A549 (cell line): ENCODE results near the gene KATNIP. TPM values are rescaled to one million over a fixed set of nuclear protein-coding genes. Genes with fewer than 3 reads are reported as not detected.

Experiments
- ATAC-seq, 2 experiments: fragments of 200-7000 bp in 1 of 2; fragments of >200 bp in 1 of 2; cut with Nextera tagmentation in 1 of 2; cut with Tn5 transposase in 1 of 2; 3 replicates each; pipeline versions ENCODE4 v1.8.0 to v1.9.1; 2018 to 2020; ENCODE audit warnings: mild to moderate bottlenecking in 1 of 2, moderate library complexity in 1 of 2
- CTCF ChIA-PET: fragments of 300-600 bp; sonication (Branson Sonifier 250); formaldehyde crosslinking; extraction: SDS; loops from one replicate; lab custom pipeline; 2021; ENCODE audit warnings: antibody characterized with exemption, inconsistent platforms; lab: Yijun Ruan, JAX
- POLR2A ChIA-PET: fragments of 350-600 bp; formaldehyde crosslinking; extraction: SDS; loops from one replicate; lab custom pipeline; 2021; ENCODE audit warnings: antibody characterized with exemption, inconsistent platforms; lab: Yijun Ruan, JAX
- DNase-seq, 2 experiments: peaks; one replicate each; pipeline versions ENCODE4 v3.0.0 to v3.0.0-alpha.2; 2011 to 2016; ENCODE audit warnings: low read depth in 1 of 2, low spot score in 1 of 2
- FAIRE-seq: peaks from 2 replicates; lab custom pipeline; 2011; peaks lifted over from hg19 to GRCh38; lab: Jason Lieb, UNC
- H3K27ac ChIP-seq, 2 experiments: fragments of >200 bp; sonication (Bioruptor Twin); formaldehyde crosslinking; 3 replicates each; pipeline ENCODE4 v1.5.1; 2016 to 2017
- H3K4me1 ChIP-seq: fragments of >200 bp; sonication (Bioruptor Twin); formaldehyde crosslinking; 3 replicates; pipeline ENCODE4 v1.6.1; 2016
- H3K4me2 ChIP-seq: fragments of >200 bp; sonication (Bioruptor Twin); formaldehyde crosslinking; 3 replicates; pipeline ENCODE4 v1.6.1; 2016
- H3K4me3 ChIP-seq: fragments of >200 bp; sonication (Bioruptor Twin); formaldehyde crosslinking; 3 replicates; pipeline ENCODE4 v1.5.1; 2016
- H3K9me3 ChIP-seq: fragments of >200 bp; sonication (Bioruptor Twin); formaldehyde crosslinking; 3 replicates; pipeline ENCODE4 v1.6.1; 2016
- CBX2 ChIP-seq: fragments of 200-600 bp; sonication (generic); IDR thresholded peaks from 2 replicates; pipeline ENCODE4 v1.6.1; 2016; ENCODE audit warnings: low read depth, mild to moderate bottlenecking, borderline replicate concordance
- CEBPB ChIP-seq, 2 experiments: fragments of >200 bp in 1 of 2; sonication (Bioruptor Twin) in 1 of 2; formaldehyde crosslinking in 1 of 2; IDR thresholded peaks; 2 replicates each; pipeline ENCODE4 v1.6.1; 2012 to 2016
- CHD4 ChIP-seq: fragments of 200-600 bp; sonication (generic); IDR thresholded peaks from 2 replicates; pipeline ENCODE4 v1.6.1; 2016; ENCODE audit warnings: antibody characterized with exemption, mild to moderate bottlenecking, borderline replicate concordance
- EHMT2 ChIP-seq: fragments of 200-600 bp; sonication (generic); IDR thresholded peaks from 2 replicates; pipeline ENCODE4 v1.6.1; 2016; ENCODE audit warnings: antibody characterized with exemption, low read depth, mild to moderate bottlenecking, moderate library complexity
- HDAC2 ChIP-seq: fragments of 200-600 bp; sonication (generic); IDR thresholded peaks from 2 replicates; pipeline ENCODE4 v1.6.1; 2016
- HOXA7 ChIP-seq: fragments of 250-450 bp; sonication (Bioruptor Pico); IDR thresholded peaks from 2 replicates; pipeline ENCODE4 v1.5.0; 2020; ENCODE audit warnings: mild to moderate bottlenecking, moderate library complexity
- HOXB5 ChIP-seq: fragments of 250-450 bp; sonication (Bioruptor Pico); IDR thresholded peaks from 2 replicates; pipeline ENCODE4 v1.5.0; 2020; ENCODE audit warnings: mild to moderate bottlenecking, moderate library complexity
- KDM1A ChIP-seq: fragments of 200-600 bp; sonication (generic); IDR thresholded peaks from 2 replicates; pipeline ENCODE4 v1.6.1; 2016; ENCODE audit warnings: low read depth, mild to moderate bottlenecking
- MAFK ChIP-seq: fragments of 450-650 bp; IDR thresholded peaks from 2 replicates; pipeline ENCODE4 v1.6.1; 2014; ENCODE audit not compliant: partially characterized antibody
- MAZ ChIP-seq: fragments of 150-350 bp; IDR thresholded peaks from 2 replicates; pipeline ENCODE4 v1.6.1; 2014; ENCODE audit warnings: antibody characterized with exemption, low read depth, low read length, borderline replicate concordance
- MYC ChIP-seq: IDR thresholded peaks from 2 replicates; pipeline ENCODE4 v1.6.1; 2012; ENCODE audit warnings: mild to moderate bottlenecking, inconsistent platforms, low read length, improper control_type of control experiment, borderline replicate concordance
- NR3C1 ChIP-seq: fragments of >200 bp; sonication (Bioruptor Twin); formaldehyde crosslinking; IDR thresholded peaks from 3 replicates; pipeline ENCODE4 v1.6.1; 2017
- POLR2AphosphoS2 ChIP-seq: conservative IDR thresholded peaks from 2 replicates; pipeline ENCODE4 v1.6.1; 2012; ENCODE audit warnings: low read length, improper control_type of control experiment, inconsistent platforms
- RCOR1 ChIP-seq: fragments of 150-350 bp; IDR thresholded peaks from 2 replicates; pipeline ENCODE4 v1.6.1; 2014; ENCODE audit warnings: antibody characterized with exemption, low read length, low read depth
- TP53 ChIP-seq: fragments of 250-450 bp; sonication (Bioruptor Pico); IDR thresholded peaks from 2 replicates; pipeline ENCODE4 v1.5.0; 2021; ENCODE audit warnings: mild to moderate bottlenecking, moderate library complexity
- ZC3H11A ChIP-seq: fragments of 450-650 bp; IDR thresholded peaks from 2 replicates; pipeline ENCODE4 v1.6.1; 2014; ENCODE audit warnings: antibody characterized with exemption, mild to moderate bottlenecking
- WGBS: methylation state at CpG from one replicate; pipeline ENCODE4 v1.1.6; 2017; ENCODE audit errors: missing lambda C conversion rate; 5-methylcytosine and 5-hydroxymethylcytosine counted together
- polyA plus RNA-seq, 4 experiments: library from polyadenylated mRNA; depleted of rRNA in 3 of 4; stranded (reverse); fragments of >200 nt; fragmentation: RNase III in 1 of 4; extraction: RNeasy Plus Mini Kit Qiagen cat#74134 plus additional on column Dnase treatment in 1 of 4; gene quantifications; 2 replicates in 3 of 4; 3 replicates in 1 of 4; pipeline ENCODE4 v1.2.3, GENCODE V29; 2011 to 2017
- TF ChIP-seq, protein P1 (sequence below): IDR thresholded peaks from 2 replicates; pipeline ENCODE4 v1.6.1; 2012; ENCODE audit warnings: low read depth, borderline replicate concordance
- TF ChIP-seq, protein P2 (sequence below): IDR thresholded peaks from 2 replicates; pipeline ENCODE4 v1.6.1; 2012
- TF ChIP-seq, protein P3 (sequence below): fragments of 200-600 bp; sonication (generic); IDR thresholded peaks from 2 replicates; pipeline ENCODE4 v1.6.1; 2016; ENCODE audit warnings: antibody characterized with exemption, mild to moderate bottlenecking, moderate library complexity
- TF ChIP-seq, protein P4 (sequence below): IDR thresholded peaks from 2 replicates; pipeline ENCODE4 v1.6.1; 2012

Gene KATNIP
- polyA plus RNA-seq, 2 of the 4 experiments (the other 2 are of a cell fraction), result 12.8 to 27.1 TPM

DNA sequence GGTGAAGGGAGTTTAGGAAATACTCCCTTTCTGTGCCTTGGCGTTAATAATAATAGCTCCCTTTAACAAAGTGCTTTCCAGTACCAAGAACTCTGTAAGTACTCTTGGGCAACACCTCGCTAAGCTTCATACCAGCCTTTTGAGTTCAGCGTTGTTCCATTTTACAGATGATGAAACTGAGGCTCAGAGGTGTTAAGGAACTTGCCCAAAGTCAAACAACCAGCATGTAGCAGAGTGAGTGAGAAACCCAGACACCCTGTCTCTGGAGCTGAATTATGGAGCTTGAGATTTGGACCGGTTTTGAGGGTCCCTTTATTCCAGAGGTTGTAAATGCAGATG is 607 bp downstream of the KATNIP start:
- TF ChIP-seq HOXB5 (CRISPR knock-in tag) (no peak), POLR2AphosphoS2 (no peak), CHD4 (0 out of 2 replicates have a peak, but pooled peaks have one; percentile 52), EHMT2 (no peak), TP53 (CRISPR knock-in tag) (no peak), CEBPB (IDR thresholded peaks at IDR 0.05) (no peak), RCOR1 (peak; percentile 56; the same call in 1 of the 2 replicates), MAZ (no peak), MYC (no peak), HDAC2 (peak; percentile 89), KDM1A (peak; percentile 96)
- H3K4me1 ChIP-seq, result peaks cover 31% of the 10 kb centered on the region
- ChIA-PET POLR2A (interaction anchor here (0.6 to 1.4 kb wide), 6 partner anchors 20 to 347 kb away, joined by 3 to 6 read pairs (median 4); partner anchors contain the start of gene KDM8), CTCF (interaction anchor here (0.7 to 1.5 kb wide), 3 partner anchors 10 to 520 kb away, joined by 3 to 6 read pairs (median 3); no protein-coding TSS in a partner anchor)
- DNase-seq, result peak in 1 of 2 experiments; percentile 7
- ATAC-seq, result no peak
- peak overlapping the region; percentile 77 to 87 for H3K27ac ChIP-seq
- no peaks in the 10 kb centered on the region for H3K9me3 ChIP-seq
- H3K4me3 ChIP-seq, result peak overlapping the region; percentile 81
- no peak for FAIRE-seq
- peak overlapping the region; percentile 95 for H3K4me2 ChIP-seq
- WGBS, result 20% methylated on average over 4 of the region's 4 CpGs

DNA sequence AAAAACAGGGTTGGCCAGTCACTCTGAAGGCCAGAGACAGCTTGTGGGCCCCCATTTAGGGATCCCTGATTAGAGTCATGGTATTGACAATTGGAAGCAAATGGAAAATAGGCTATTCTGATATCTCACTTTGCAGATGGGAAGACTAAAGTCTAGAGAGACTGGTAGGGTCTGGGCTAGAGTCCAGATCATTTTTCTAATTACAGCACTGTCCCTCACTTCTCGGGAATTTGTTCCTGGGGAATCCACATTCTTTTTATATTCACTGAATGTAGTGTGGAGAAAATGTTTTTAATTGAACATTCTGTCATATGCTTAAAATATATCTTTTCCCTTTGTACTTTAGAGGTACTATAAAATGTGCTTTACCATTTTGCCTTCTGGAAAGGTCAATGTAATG is 1.1 kb downstream of the KATNIP start:
- H3K27ac ChIP-seq, result peak overlapping the region in 1 of 2 experiments; percentile 87; a peak in 2 of 6 replicates
- TF ChIP-seq HOXA7 (CRISPR knock-in tag) (no peak), RCOR1 (no peak), ZC3H11A (no peak), NR3C1 (no peak), CBX2 (no peak), MAFK (no peak)
- TF ChIP-seq, protein P1, sequence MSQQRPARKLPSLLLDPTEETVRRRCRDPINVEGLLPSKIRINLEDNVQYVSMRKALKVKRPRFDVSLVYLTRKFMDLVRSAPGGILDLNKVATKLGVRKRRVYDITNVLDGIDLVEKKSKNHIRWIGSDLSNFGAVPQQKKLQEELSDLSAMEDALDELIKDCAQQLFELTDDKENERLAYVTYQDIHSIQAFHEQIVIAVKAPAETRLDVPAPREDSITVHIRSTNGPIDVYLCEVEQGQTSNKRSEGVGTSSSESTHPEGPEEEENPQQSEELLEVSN, result no peak
- TF ChIP-seq, protein P2, sequence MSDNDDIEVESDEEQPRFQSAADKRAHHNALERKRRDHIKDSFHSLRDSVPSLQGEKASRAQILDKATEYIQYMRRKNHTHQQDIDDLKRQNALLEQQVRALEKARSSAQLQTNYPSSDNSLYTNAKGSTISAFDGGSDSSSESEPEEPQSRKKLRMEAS, result no peak
- TF ChIP-seq, protein P3, sequence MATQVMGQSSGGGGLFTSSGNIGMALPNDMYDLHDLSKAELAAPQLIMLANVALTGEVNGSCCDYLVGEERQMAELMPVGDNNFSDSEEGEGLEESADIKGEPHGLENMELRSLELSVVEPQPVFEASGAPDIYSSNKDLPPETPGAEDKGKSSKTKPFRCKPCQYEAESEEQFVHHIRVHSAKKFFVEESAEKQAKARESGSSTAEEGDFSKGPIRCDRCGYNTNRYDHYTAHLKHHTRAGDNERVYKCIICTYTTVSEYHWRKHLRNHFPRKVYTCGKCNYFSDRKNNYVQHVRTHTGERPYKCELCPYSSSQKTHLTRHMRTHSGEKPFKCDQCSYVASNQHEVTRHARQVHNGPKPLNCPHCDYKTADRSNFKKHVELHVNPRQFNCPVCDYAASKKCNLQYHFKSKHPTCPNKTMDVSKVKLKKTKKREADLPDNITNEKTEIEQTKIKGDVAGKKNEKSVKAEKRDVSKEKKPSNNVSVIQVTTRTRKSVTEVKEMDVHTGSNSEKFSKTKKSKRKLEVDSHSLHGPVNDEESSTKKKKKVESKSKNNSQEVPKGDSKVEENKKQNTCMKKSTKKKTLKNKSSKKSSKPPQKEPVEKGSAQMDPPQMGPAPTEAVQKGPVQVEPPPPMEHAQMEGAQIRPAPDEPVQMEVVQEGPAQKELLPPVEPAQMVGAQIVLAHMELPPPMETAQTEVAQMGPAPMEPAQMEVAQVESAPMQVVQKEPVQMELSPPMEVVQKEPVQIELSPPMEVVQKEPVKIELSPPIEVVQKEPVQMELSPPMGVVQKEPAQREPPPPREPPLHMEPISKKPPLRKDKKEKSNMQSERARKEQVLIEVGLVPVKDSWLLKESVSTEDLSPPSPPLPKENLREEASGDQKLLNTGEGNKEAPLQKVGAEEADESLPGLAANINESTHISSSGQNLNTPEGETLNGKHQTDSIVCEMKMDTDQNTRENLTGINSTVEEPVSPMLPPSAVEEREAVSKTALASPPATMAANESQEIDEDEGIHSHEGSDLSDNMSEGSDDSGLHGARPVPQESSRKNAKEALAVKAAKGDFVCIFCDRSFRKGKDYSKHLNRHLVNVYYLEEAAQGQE, result no peak
- TF ChIP-seq, protein P4, sequence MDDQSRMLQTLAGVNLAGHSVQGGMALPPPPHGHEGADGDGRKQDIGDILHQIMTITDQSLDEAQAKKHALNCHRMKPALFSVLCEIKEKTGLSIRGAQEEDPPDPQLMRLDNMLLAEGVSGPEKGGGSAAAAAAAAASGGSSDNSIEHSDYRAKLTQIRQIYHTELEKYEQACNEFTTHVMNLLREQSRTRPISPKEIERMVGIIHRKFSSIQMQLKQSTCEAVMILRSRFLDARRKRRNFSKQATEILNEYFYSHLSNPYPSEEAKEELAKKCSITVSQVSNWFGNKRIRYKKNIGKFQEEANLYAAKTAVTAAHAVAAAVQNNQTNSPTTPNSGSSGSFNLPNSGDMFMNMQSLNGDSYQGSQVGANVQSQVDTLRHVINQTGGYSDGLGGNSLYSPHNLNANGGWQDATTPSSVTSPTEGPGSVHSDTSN, result no peak
- H3K9me3 ChIP-seq, result no peaks in the 10 kb centered on the region
- DNase-seq (no peak), ATAC-seq (no peak), FAIRE-seq (no peak)
- H3K4me2 ChIP-seq, result peak overlapping the region; percentile 95
- ChIA-PET CTCF (interaction anchor here (1.1 to 1.5 kb wide), 2 partner anchors 12 to 54 kb away, joined by 3 read pairs; no protein-coding TSS in a partner anchor), POLR2A (interaction anchor here (0.6 kb wide), 1 partner anchor 57 kb away, joined by 4 read pairs; no protein-coding TSS in a partner anchor)
- peak overlapping the region; percentile 81; the same call in 2 of the 3 replicates for H3K4me3 ChIP-seq
- peaks cover 31% of the 10 kb centered on the region for H3K4me1 ChIP-seq
- 60% methylated on average over 1 of the region's 1 CpG for WGBS
